IMR-90 (cell line): ENCODE measurements around the gene COPZ1. TPM values are rescaled to one million over a fixed set of nuclear protein-coding genes. Genes with fewer than 3 reads are reported as not detected.

Experiments used
- ATAC-seq: fragments of 200-7000 bp; cut with Tn5 transposase; 2 replicates; pipeline ENCODE4 v1.9.1; 2020; ENCODE audit warnings: low read depth, mild to moderate bottlenecking, moderate library complexity
- BruUV-seq: library from RNA; stranded (reverse); fragments of 400-500 nt; replicated peaks from 2 replicates; lab custom pipeline; 2021; lab: Mats Ljungman, UMichigan
- CTCF ChIA-PET: fragments of 300-600 bp; formaldehyde crosslinking; extraction: SDS; loops from one replicate; lab custom pipeline; 2021; ENCODE audit warnings: antibody characterized with exemption; lab: Yijun Ruan, JAX
- POLR2A ChIA-PET: fragments of 300-600 bp; sonication (Branson Sonifier 250); formaldehyde crosslinking; loops from one replicate; lab custom pipeline; 2022; ENCODE audit warnings: antibody characterized with exemption; ENCODE audit not compliant: unreplicated experiment; lab: Charles Lee
- DNase-seq: peaks from one replicate; pipeline ENCODE4 v3.0.0; 2013
- H2AFZ ChIP-seq: replicated peaks from 2 replicates; pipeline ENCODE3; 2013; ENCODE audit warnings: low read length, mild to moderate bottlenecking; ENCODE audit not compliant: poor library complexity
- H2AK5ac ChIP-seq: 2 replicates; pipeline ENCODE4 v1.6.1; 2013; ENCODE audit warnings: low read depth, low read length, inconsistent platforms
- H2AK9ac ChIP-seq: replicated peaks from 2 replicates; pipeline ENCODE3; 2013; ENCODE audit warnings: mild to moderate bottlenecking, low read depth, low read length, moderate library complexity; ENCODE audit not compliant: poor library complexity
- H2BK120ac ChIP-seq: 2 replicates; pipeline ENCODE4 v1.6.1; 2013; ENCODE audit warnings: low read depth, low read length, inconsistent platforms
- H2BK15ac ChIP-seq: 3 replicates; pipeline ENCODE4 v1.6.1; 2013; ENCODE audit warnings: low read depth, low read length, inconsistent platforms
- H2BK20ac ChIP-seq: 2 replicates; pipeline ENCODE4 v1.6.1; 2013; ENCODE audit warnings: low read depth, mild to moderate bottlenecking, inconsistent platforms, low read length, moderate library complexity
- H2BK5ac ChIP-seq: 2 replicates; pipeline ENCODE4 v1.6.1; 2013; ENCODE audit warnings: mild to moderate bottlenecking, low read depth, low read length, inconsistent platforms; ENCODE audit not compliant: poor library complexity, severe bottlenecking
- H3K14ac ChIP-seq: replicated peaks from 2 replicates; pipeline ENCODE4 v1.6.1; 2013; ENCODE audit warnings: low read depth, low read length, inconsistent platforms
- H3K18ac ChIP-seq: 2 replicates; pipeline ENCODE4 v1.6.1; 2013; ENCODE audit warnings: low read depth, low read length, control low read depth
- H3K23ac ChIP-seq: 2 replicates; pipeline ENCODE4 v1.6.1; 2013; ENCODE audit warnings: low read depth, low read length, inconsistent platforms
- H3K27ac ChIP-seq: 2 replicates; pipeline ENCODE4 v1.5.1; 2013; ENCODE audit warnings: mild to moderate bottlenecking, control low read depth, low read length; ENCODE audit not compliant: insufficient read depth
- H3K27me3 ChIP-seq: 2 replicates; pipeline ENCODE4 v1.6.1; 2013; ENCODE audit warnings: low read length; ENCODE audit not compliant: control insufficient read depth, insufficient read depth
- H3K36me3 ChIP-seq: 2 replicates; pipeline ENCODE4 v1.6.1; 2013; ENCODE audit warnings: low read length, mixed read lengths; ENCODE audit not compliant: control insufficient read depth, insufficient read depth
- H3K4ac ChIP-seq: 2 replicates; pipeline ENCODE4 v1.6.1; 2013; ENCODE audit warnings: low read depth, low read length, inconsistent platforms
- H3K4me1 ChIP-seq: 2 replicates; pipeline ENCODE4 v1.6.1; 2013; ENCODE audit warnings: low read length, mixed read lengths; ENCODE audit not compliant: control insufficient read depth, insufficient read depth
- H3K4me2 ChIP-seq: 2 replicates; pipeline ENCODE4 v1.6.1; 2013; ENCODE audit warnings: low read depth, mild to moderate bottlenecking, control low read depth, low read length, moderate library complexity
- H3K4me3 ChIP-seq: 2 replicates; pipeline ENCODE4 v1.5.1; 2013; ENCODE audit warnings: low read depth, mild to moderate bottlenecking, control low read depth, low read length, moderate library complexity; ENCODE audit not compliant: insufficient read depth
- H3K56ac ChIP-seq: 2 replicates; pipeline ENCODE4 v1.6.1; 2013; ENCODE audit warnings: low read length, inconsistent platforms; ENCODE audit not compliant: insufficient read depth; ENCODE audit errors: extremely low read depth
- H3K79me1 ChIP-seq, 2 experiments: 2 replicates each; pipeline ENCODE4 v1.6.1; 2013; ENCODE audit warnings: low read length in 2 of 2, inconsistent platforms in 1 of 2, low read depth in 1 of 2
- H3K9ac ChIP-seq: 2 replicates; pipeline ENCODE4 v1.6.1; 2013; ENCODE audit warnings: low read depth, low read length, control low read depth
- H3K9me1 ChIP-seq: 2 replicates; pipeline ENCODE4 v1.6.1; 2013; ENCODE audit warnings: low read length, inconsistent platforms; ENCODE audit not compliant: insufficient read depth
- H3K9me3 ChIP-seq: 2 replicates; pipeline ENCODE4 v1.6.1; 2013; ENCODE audit warnings: low read length; ENCODE audit not compliant: control insufficient read depth, insufficient read depth
- H4K20me1 ChIP-seq: 2 replicates; pipeline ENCODE4 v1.6.1; 2013; ENCODE audit warnings: low read length, inconsistent platforms; ENCODE audit not compliant: insufficient read depth
- H4K5ac ChIP-seq: 2 replicates; pipeline ENCODE4 v1.6.1; 2013; ENCODE audit warnings: mild to moderate bottlenecking, low read depth, low read length, control low read depth
- H4K8ac ChIP-seq, 2 experiments: 2 replicates each; pipeline ENCODE4 v1.6.1; 2013; ENCODE audit warnings: low read depth in 2 of 2, low read length in 2 of 2, control low read depth in 1 of 2, inconsistent platforms in 1 of 2
- H4K91ac ChIP-seq: 2 replicates; pipeline ENCODE4 v1.6.1; 2013; ENCODE audit warnings: low read depth, low read length, inconsistent platforms; ENCODE audit not compliant: insufficient read depth
- BHLHE40 ChIP-seq: fragments of 150-350 bp; IDR thresholded peaks from 2 replicates; pipeline ENCODE4 v1.6.1; 2016; ENCODE audit warnings: mild to moderate bottlenecking, low read depth, low read length
- CEBPB ChIP-seq: IDR thresholded peaks from 2 replicates; pipeline ENCODE4 v1.6.1; 2012; ENCODE audit warnings: low read depth, low read length, improper control_type of control experiment
- CHD1 ChIP-seq: IDR thresholded peaks from 2 replicates; pipeline ENCODE4 v1.6.1; 2012; ENCODE audit warnings: low read depth, low read length, improper control_type of control experiment
- ELK1 ChIP-seq: fragments of 150-350 bp; IDR thresholded peaks from 2 replicates; pipeline ENCODE4 v1.6.1; 2016; ENCODE audit warnings: low read depth, mild to moderate bottlenecking, low read length, moderate library complexity, borderline replicate concordance
- FOS ChIP-seq: fragments of 150-350 bp; IDR thresholded peaks from 2 replicates; pipeline ENCODE4 v1.6.1; 2016; ENCODE audit warnings: low read depth, low read length
- MAFK ChIP-seq: IDR thresholded peaks from 2 replicates; pipeline ENCODE4 v1.6.1; 2012; ENCODE audit warnings: low read depth, low read length, improper control_type of control experiment
- MXI1 ChIP-seq: IDR thresholded peaks from 2 replicates; pipeline ENCODE4 v1.6.1; 2012; ENCODE audit warnings: low read depth, mild to moderate bottlenecking, low read length, moderate library complexity, borderline replicate concordance
- NFE2L2 ChIP-seq: fragments of 150-350 bp; IDR thresholded peaks from 2 replicates; pipeline ENCODE4 v1.6.1; 2016; ENCODE audit warnings: low read depth, mild to moderate bottlenecking, low read length
- POLR2A ChIP-seq: IDR thresholded peaks from 2 replicates; pipeline ENCODE4 v1.6.1; 2012; ENCODE audit warnings: mild to moderate bottlenecking, low read depth, low read length
- RAD21 ChIP-seq: IDR thresholded peaks from 2 replicates; pipeline ENCODE4 v1.6.1; 2012; ENCODE audit warnings: low read length, improper control_type of control experiment
- RCOR1 ChIP-seq: IDR thresholded peaks from 2 replicates; pipeline ENCODE4 v1.6.1; 2012; ENCODE audit warnings: mild to moderate bottlenecking, low read length, improper control_type of control experiment; ENCODE audit not compliant: insufficient replicate concordance
- RFX5 ChIP-seq: IDR thresholded peaks from 2 replicates; pipeline ENCODE4 v1.8.0; 2012; ENCODE audit warnings: low read depth, mild to moderate bottlenecking, low read length, moderate library complexity
- SMC3 ChIP-seq: fragments of 150-350 bp; IDR thresholded peaks from 2 replicates; pipeline ENCODE4 v1.6.1; 2016; ENCODE audit warnings: low read depth, mild to moderate bottlenecking, antibody characterized with exemption, low read length, moderate library complexity
- USF2 ChIP-seq: fragments of 150-350 bp; IDR thresholded peaks from 2 replicates; pipeline ENCODE4 v1.6.1; 2017; ENCODE audit warnings: mild to moderate bottlenecking, antibody characterized with exemption, low read length, low read depth
- WGBS, 2 experiments: methylation state at CpG; one replicate each; pipeline versions ENCODE4 v1.1.5 to v1.1.7; 2013; ENCODE audit warnings: missing lambda C conversion rate in 2 of 2; ENCODE audit not compliant: insufficient read length in 1 of 2; ENCODE audit errors: extremely low coverage in 2 of 2; 5-methylcytosine and 5-hydroxymethylcytosine counted together
- dilution Hi-C: fragments of 300-500 bp; cut with HindIII; formaldehyde crosslinking; loops from one replicate; pipeline ENCODE4 v1.14.3; 2018; ENCODE audit warnings: low sequenced_read_pairs; ENCODE audit not compliant: unreplicated experiment
- in situ Hi-C: fragments of 300-500 bp; cut with MboI; formaldehyde crosslinking; loops from 3 replicates; pipeline ENCODE4 v1.14.3; 2019; ENCODE audit warnings: low sequenced_read_pairs, inconsistent platforms, mixed read lengths
- intact Hi-C: fragments of 100-400 bp; cut with micrococcal nuclease; formaldehyde crosslinking; loops from 2 replicates; pipeline ENCODE4 v1.10.0; 2022
- polyA plus RNA-seq, 3 experiments: library from polyadenylated mRNA; depleted of rRNA; stranded (reverse); fragments of >200 nt; gene quantifications; 2 replicates each; pipeline ENCODE4 v1.2.3, GENCODE V29; 2012; ENCODE audit warnings: low replicate concordance in 1 of 3
- total RNA-seq: library from RNA; depleted of rRNA; stranded (reverse); fragments of >200 nt; gene quantifications from 2 replicates; pipeline ENCODE4 v1.2.3, GENCODE V29; 2012

Gene COPZ1
- total and polyA plus RNA-seq, 2 of the 4 experiments (the other 2 are of a cell fraction) = 187 to 382 TPM

GRCh38 chr12:54368025-54368708 is 43.2 kb downstream of the COPZ1 start:
- H3K9ac ChIP-seq = peak overlapping the region; percentile 57; the same call in 1 of the 2 replicates
- peak overlapping the region; percentile 27; the same call in 1 of the 3 replicates for H2BK15ac ChIP-seq
- peak overlapping the region; percentile 90 for H4K5ac ChIP-seq
- H2AK5ac ChIP-seq = peak overlapping the region; percentile 20
- dilution Hi-C loops (no loop called here), intact Hi-C loops (loop anchor here (1.0 kb wide), 3 partner anchors 74 to 148 kb away; no protein-coding TSS in a partner anchor), in situ Hi-C loops (no loop called here)
- no peaks in the 10 kb centered on the region for H4K20me1 ChIP-seq
- H3K27me3 ChIP-seq = no peaks in the 10 kb centered on the region
- peak overlapping the region; percentile 43; the same call in 1 of the 2 replicates for H2BK20ac ChIP-seq
- no peak overlapping the region for H3K56ac ChIP-seq
- peak overlapping the region; percentile 3 for H2AK9ac ChIP-seq
- H3K4me2 ChIP-seq = peak overlapping the region; percentile 37; the same call in 1 of the 2 replicates
- peak overlapping the region; percentile 89 for H2AFZ ChIP-seq
- no peaks in the 10 kb centered on the region for H3K9me3 ChIP-seq
- 0 out of 2 replicates have a peak overlapping the region, but pooled peaks have one; percentile 14 for H3K23ac ChIP-seq
- H3K18ac ChIP-seq = peak overlapping the region; percentile 16; the same call in 1 of the 2 replicates
- peaks cover 10% of the 10 kb centered on the region; the same call in 1 of the 2 replicates for H3K4me1 ChIP-seq
- H3K36me3 ChIP-seq = 0 out of 2 replicates have a peak, but pooled peaks cover 1% of the 10 kb centered on the region
- BruUV-seq = no TSS peak
- peak overlapping the region; percentile 72 for H3K14ac ChIP-seq
- no peak overlapping the region for H2BK5ac ChIP-seq
- DNase-seq (no peak), ATAC-seq (no peak)
- peak overlapping the region; percentile 43; the same call in 1 of the 2 replicates for H4K91ac ChIP-seq
- H3K4ac ChIP-seq = peak overlapping the region; percentile 64
- H3K27ac ChIP-seq = peak overlapping the region; percentile 34; the same call in 1 of the 2 replicates
- no peak overlapping the region for H3K4me3 ChIP-seq
- WGBS, 2 experiments = 0% methylated on average over 3 of the region's 5 CpGs; no CpG with 5 or more reads in 1 of the 2 experiments
- H3K9me1 ChIP-seq = no peaks in the 10 kb centered on the region; the same call in 1 of the 2 replicates
- peak overlapping the region; percentile 23; the same call in 1 of the 2 replicates for H2BK120ac ChIP-seq
- CTCF ChIA-PET = interaction anchor here (1.0 to 2.4 kb wide), 9 partner anchors 9 to 154 kb away, joined by 3 to 15 read pairs (median 5); partner anchors contain the start of gene COPZ1
- POLR2A ChIA-PET = interaction anchor here (0.6 kb wide), 1 partner anchor 78 kb away, joined by 7 read pairs; no protein-coding TSS in a partner anchor
- H3K79me1 ChIP-seq = no peaks in the 10 kb centered on the region
- H4K8ac ChIP-seq = peak overlapping the region; percentile 75 to 86; a peak in 3 of 4 replicates
- TF ChIP-seq ELK1 (no peak), SMC3 (no peak), RCOR1 (no peak), MAFK (no peak), FOS (no peak), BHLHE40 (no peak), RAD21 (no peak), USF2 (no peak), CHD1 (no peak), NFE2L2 (no peak), RFX5 (no peak), CEBPB (no peak), MXI1 (no peak), POLR2A (no peak)
